Measurements from ENCODE around the gene SLC19A1.

DNA sequence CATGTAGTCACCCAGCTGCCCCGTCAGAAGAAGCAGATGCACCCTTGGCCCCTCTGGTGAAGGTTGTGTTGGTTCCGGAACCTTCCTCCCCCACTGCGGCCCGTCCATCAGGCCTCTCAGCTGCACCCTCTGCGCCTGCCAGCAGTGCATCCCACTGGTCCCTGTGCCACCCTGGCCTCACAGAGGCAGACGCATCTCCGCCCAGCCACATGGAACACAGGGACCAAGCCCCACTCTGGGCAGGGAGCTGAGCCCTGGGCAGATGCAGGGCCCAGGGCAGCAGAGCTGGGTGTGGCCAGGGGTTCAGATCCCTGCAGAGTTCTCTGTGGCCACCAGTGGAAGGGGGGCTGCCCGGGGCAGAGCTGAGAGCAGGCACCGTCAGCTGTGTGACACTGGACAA, 50.6 kb downstream of the SLC19A1 start:
- TF ChIP-seq, protein P1, sequence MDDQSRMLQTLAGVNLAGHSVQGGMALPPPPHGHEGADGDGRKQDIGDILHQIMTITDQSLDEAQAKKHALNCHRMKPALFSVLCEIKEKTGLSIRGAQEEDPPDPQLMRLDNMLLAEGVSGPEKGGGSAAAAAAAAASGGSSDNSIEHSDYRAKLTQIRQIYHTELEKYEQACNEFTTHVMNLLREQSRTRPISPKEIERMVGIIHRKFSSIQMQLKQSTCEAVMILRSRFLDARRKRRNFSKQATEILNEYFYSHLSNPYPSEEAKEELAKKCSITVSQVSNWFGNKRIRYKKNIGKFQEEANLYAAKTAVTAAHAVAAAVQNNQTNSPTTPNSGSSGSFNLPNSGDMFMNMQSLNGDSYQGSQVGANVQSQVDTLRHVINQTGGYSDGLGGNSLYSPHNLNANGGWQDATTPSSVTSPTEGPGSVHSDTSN (IDR thresholded peaks at IDR 0.05), result no peak
- TF ChIP-seq, protein P2, sequence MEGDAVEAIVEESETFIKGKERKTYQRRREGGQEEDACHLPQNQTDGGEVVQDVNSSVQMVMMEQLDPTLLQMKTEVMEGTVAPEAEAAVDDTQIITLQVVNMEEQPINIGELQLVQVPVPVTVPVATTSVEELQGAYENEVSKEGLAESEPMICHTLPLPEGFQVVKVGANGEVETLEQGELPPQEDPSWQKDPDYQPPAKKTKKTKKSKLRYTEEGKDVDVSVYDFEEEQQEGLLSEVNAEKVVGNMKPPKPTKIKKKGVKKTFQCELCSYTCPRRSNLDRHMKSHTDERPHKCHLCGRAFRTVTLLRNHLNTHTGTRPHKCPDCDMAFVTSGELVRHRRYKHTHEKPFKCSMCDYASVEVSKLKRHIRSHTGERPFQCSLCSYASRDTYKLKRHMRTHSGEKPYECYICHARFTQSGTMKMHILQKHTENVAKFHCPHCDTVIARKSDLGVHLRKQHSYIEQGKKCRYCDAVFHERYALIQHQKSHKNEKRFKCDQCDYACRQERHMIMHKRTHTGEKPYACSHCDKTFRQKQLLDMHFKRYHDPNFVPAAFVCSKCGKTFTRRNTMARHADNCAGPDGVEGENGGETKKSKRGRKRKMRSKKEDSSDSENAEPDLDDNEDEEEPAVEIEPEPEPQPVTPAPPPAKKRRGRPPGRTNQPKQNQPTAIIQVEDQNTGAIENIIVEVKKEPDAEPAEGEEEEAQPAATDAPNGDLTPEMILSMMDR (IDR thresholded peaks at IDR 0.05), result no peak

Measured in SK-N-SH (cell line).